Left lung (tissue), 10 donors: ENCODE measurements around the gene FCHSD2. TPM values are rescaled to one million over a fixed set of nuclear protein-coding genes. Genes with fewer than 3 reads are reported as not detected.

ENCODE experiments used
- ATAC-seq: fragments of 200-7000 bp; cut with Tn5 transposase; one replicate; pipeline ENCODE4 v1.9.1; 2020; ENCODE audit warnings: moderate library complexity
- DNase-seq, 4 donors: peaks; one replicate each; pipeline ENCODE4 v3.0.0-alpha.2; 2013 to 2020
- H3K27ac ChIP-seq, 2 donors: fragments of 200-600 bp; sonication (generic) in 1 of 2; one replicate each; pipeline versions ENCODE4 v1.5.0 to v1.8.0; 2020 to 2021
- H3K27me3 ChIP-seq, 2 donors: fragments of 200-600 bp; sonication (generic) in 1 of 2; one replicate each; pipeline versions ENCODE4 v1.5.0 to v1.8.0; 2020 to 2021
- H3K36me3 ChIP-seq, 2 donors: fragments of 200-600 bp; sonication (generic) in 1 of 2; one replicate each; pipeline versions ENCODE4 v1.5.0 to v1.8.0; 2020 to 2021
- H3K4me1 ChIP-seq, 2 donors: fragments of 200-600 bp; one replicate each; pipeline ENCODE4 v1.8.0; 2021
- H3K4me3 ChIP-seq, 2 donors: fragments of 200-600 bp; sonication (generic) in 1 of 2; one replicate each; pipeline versions ENCODE4 v1.5.0 to v1.8.0; 2020 to 2021; ENCODE audit warnings: mild to moderate bottlenecking in 1 of 2
- H3K9me3 ChIP-seq, 2 donors: fragments of 200-600 bp; sonication (generic) in 1 of 2; one replicate each; pipeline versions ENCODE4 v1.5.0 to v1.8.0; 2020 to 2021
- CTCF ChIP-seq, 2 donors: fragments of 200-600 bp; sonication (generic) in 1 of 2; IDR thresholded peaks; one replicate each; pipeline versions ENCODE4 v1.5.0 to v1.8.0; 2021; ENCODE audit warnings: antibody characterized with exemption in 2 of 2
- intact Hi-C, 2 donors: fragments of 100-400 bp; cut with DNase I; formaldehyde crosslinking; loops; one replicate each; pipeline versions ENCODE4 v1.11.2 to v1.14.2; 2022
- polyA plus RNA-seq, 6 donors: library from polyadenylated mRNA; unstranded; fragments of 120-200 nt; gene quantifications; one replicate each; pipeline ENCODE4 v1.2.1, GENCODE V29; 2013; ENCODE audit not compliant: insufficient read length in 6 of 6
- total RNA-seq, 2 donors: library from RNA; stranded (reverse); fragmentation: NEBNext Ultra II Directional; extraction: Animal tissue kit (Norgen Biotek cat#: 25700); gene quantifications; one replicate each; pipeline ENCODE4 v1.2.1, GENCODE V29; 2021
- donor health status: DM: no; HTN: yes; CAD: no.
- donor health status: DM: no; HTN: no; CAD: no.

FCHSD2 gene
- total and polyA plus RNA-seq, 8 donors, result 46.2 to 58.2 (median 48.5) TPM

DNA sequence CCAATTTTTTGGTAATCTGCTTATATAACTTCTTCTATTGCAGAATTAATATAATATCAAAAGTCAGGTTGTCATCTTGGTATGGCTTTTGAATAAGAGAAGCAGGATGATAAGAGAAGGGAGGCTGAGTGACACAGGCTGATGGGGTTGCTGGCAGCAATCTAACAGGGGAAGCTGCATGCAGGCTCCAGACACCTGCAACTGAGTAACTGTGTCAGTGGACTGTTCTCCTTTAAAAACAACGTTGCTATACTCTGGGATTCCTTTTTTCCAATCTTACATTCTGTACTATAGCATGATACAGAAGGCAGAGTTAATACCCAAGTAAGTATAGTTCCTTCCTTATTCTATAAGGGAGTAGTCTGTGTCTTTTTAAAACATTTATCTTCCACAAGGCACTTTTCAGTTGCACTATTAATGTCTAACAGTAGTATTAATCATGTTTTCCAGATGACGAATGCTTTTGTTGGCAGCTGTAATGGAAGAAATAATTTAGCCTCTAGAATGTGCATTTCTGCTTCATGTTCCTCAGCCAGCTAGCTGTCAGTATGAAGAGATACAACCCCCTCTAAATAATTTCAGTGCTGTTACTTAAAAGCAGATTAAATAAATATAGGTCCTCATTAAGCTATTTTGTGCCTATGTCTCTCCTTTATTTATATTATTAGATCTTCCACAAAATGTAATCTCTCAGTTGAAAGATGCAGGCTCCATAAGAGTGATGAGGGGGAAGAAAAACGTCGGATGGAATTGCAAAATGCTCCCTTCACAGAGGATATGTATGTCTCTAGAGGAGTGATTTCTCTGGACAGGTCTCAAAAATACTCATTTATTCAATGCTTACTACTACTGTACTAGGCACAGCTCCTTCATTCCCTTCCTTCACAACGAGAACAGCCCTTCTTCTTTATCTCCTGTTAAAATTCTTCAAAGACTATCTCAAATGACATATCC, 277.1 kb downstream of the FCHSD2 start:
- no peaks in the 10 kb centered on the region for H3K9me3 ChIP-seq
- ATAC-seq, result peak; percentile 32
- TF ChIP-seq CTCF (IDR thresholded peaks at IDR 0.05), result no peak
- peaks cover 0 to 6% of the 10 kb centered on the region in 2 donors for H3K36me3 ChIP-seq
- intact Hi-C loops, result no loop called here
- no peak for DNase-seq
- H3K4me3 ChIP-seq, result no peak overlapping the region
- no peaks in the 10 kb centered on the region for H3K27me3 ChIP-seq
- H3K27ac ChIP-seq, result no peak overlapping the region
- peaks cover 0 to 15% of the 10 kb centered on the region in 2 donors for H3K4me1 ChIP-seq

- no peak for ATAC-seq
- Histone ChIP-seq H3K4me1 (peaks cover 0 to 15% of the 10 kb centered on the region in 2 donors), H3K36me3 (peaks cover 0 to 11% of the 10 kb centered on the region in 2 donors), H3K4me3 (no peak overlapping the region), H3K9me3 (no peaks in the 10 kb centered on the region), H3K27ac (no peak overlapping the region), H3K27me3 (no peaks in the 10 kb centered on the region)
- DNase-seq, result no peak
- intact Hi-C loops, result no loop called here
- TF ChIP-seq CTCF (IDR thresholded peaks at IDR 0.05), result no peak
These were observed 278.2 kb downstream of the FCHSD2 start for GRCh38 chr11:72863916-72864315.

DNA sequence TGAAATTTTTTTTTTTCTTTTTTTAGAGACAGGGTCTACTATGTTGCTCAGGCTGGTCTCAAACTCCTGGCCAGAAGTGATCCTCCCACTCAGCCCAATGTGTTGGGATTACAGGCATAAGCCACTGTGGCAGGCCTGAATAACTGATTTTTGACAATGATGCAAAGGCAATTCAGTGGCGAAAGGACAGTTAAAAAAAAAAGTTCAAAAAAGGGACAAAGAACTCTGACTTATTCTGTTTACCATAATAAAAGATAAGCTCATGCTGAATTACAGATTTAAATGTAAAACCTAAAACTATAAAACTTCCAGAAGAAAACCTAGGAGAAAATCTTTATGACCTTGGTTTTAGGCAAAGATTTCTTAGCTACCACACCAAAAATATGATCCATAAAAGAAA, 279.0 kb downstream of the FCHSD2 start:
- ATAC-seq (no peak), DNase-seq (no peak)
- no peak overlapping the region for H3K27ac ChIP-seq
- H3K4me3 ChIP-seq, result no peak overlapping the region
- H3K36me3 ChIP-seq, result peaks cover 0 to 11% of the 10 kb centered on the region in 2 donors
- H3K27me3 ChIP-seq, result no peaks in the 10 kb centered on the region
- H3K9me3 ChIP-seq, result no peaks in the 10 kb centered on the region
- H3K4me1 ChIP-seq, result peaks cover 0 to 15% of the 10 kb centered on the region in 2 donors
- TF ChIP-seq CTCF (IDR thresholded peaks at IDR 0.05), result no peak
- intact Hi-C loops, result no loop called here

GRCh38 chr11:72860592-72860991, 281.5 kb downstream of the FCHSD2 start:
- TF ChIP-seq CTCF (IDR thresholded peaks at IDR 0.05), result no peak
- ATAC-seq (no peak), DNase-seq (no peak)
- no peaks in the 10 kb centered on the region for H3K9me3 ChIP-seq
- peaks cover 0 to 6% of the 10 kb centered on the region in 2 donors for H3K36me3 ChIP-seq
- intact Hi-C loops, result no loop called here
- H3K27ac ChIP-seq, result no peak overlapping the region
- H3K4me1 ChIP-seq, result peaks cover 0 to 24% of the 10 kb centered on the region in 2 donors
- H3K4me3 ChIP-seq, result no peak overlapping the region
- no peaks in the 10 kb centered on the region for H3K27me3 ChIP-seq

GRCh38 chr11:72860010-72860409, 282.1 kb downstream of the FCHSD2 start:
- TF ChIP-seq CTCF (IDR thresholded peaks at IDR 0.05), result no peak
- Histone ChIP-seq H3K27ac (no peak overlapping the region), H3K4me3 (no peak overlapping the region), H3K9me3 (no peaks in the 10 kb centered on the region), H3K4me1 (peaks cover 0 to 21% of the 10 kb centered on the region in 2 donors), H3K27me3 (no peaks in the 10 kb centered on the region), H3K36me3 (peaks cover 0 to 6% of the 10 kb centered on the region in 2 donors)
- ATAC-seq, result no peak
- DNase-seq, result no peak
- intact Hi-C loops, result no loop called here
